K562 (cell line): ENCODE results near the gene PACS2. TPM values are rescaled to one million over a fixed set of nuclear protein-coding genes. Genes with fewer than 3 reads are reported as not detected.

Experiments used
- BDP1 ChIP-seq: IDR thresholded peaks from 3 replicates; pipeline ENCODE4 v1.6.1; 2011; ENCODE audit not compliant: insufficient read length, insufficient read depth
- CBX8 ChIP-seq: fragments of 200-600 bp; sonication (generic); IDR thresholded peaks from 2 replicates; pipeline ENCODE4 v1.6.1; 2012; ENCODE audit warnings: borderline replicate concordance, mixed run types, low read depth, mild to moderate bottlenecking, moderate library complexity, mixed read lengths, low read length, control low read depth, inconsistent platforms; ENCODE audit not compliant: poor library complexity, severe bottlenecking; ENCODE audit errors: extremely low read depth
- KAT7 ChIP-seq: sonication (generic); formaldehyde crosslinking; IDR thresholded peaks from 2 replicates; pipeline ENCODE4 v1.8.0; 2022; ENCODE audit warnings: missing genetic modification reagents, mild to moderate bottlenecking, borderline replicate concordance
- L3MBTL2 ChIP-seq: fragments of 450-650 bp; IDR thresholded peaks from 2 replicates; pipeline ENCODE4 v1.6.1; 2016; ENCODE audit warnings: mild to moderate bottlenecking, moderate library complexity
- MAZ ChIP-seq, 2 experiments: fragments of 450-650 bp in 1 of 2; sonication (generic) in 1 of 2; formaldehyde crosslinking; IDR thresholded peaks in 1 of 2; conservative IDR thresholded peaks in 1 of 2; 2 replicates each; pipeline versions ENCODE4 v1.4.0 to v1.5.0; 2020; ENCODE audit warnings: mild to moderate bottlenecking in 1 of 2, missing genetic modification reagents in 1 of 2
- RBBP5 ChIP-seq: fragments of 200-600 bp; sonication (generic); IDR thresholded peaks from 2 replicates; pipeline ENCODE4 v1.6.1; 2012; ENCODE audit warnings: borderline replicate concordance, mild to moderate bottlenecking, low read length, control low read depth, inconsistent platforms; ENCODE audit not compliant: insufficient read depth, poor library complexity, severe bottlenecking
- RBM14 ChIP-seq: fragments of 200-400 bp; formaldehyde crosslinking; IDR thresholded peaks from 2 replicates; pipeline ENCODE4 v1.6.1; 2018; ENCODE audit warnings: low read depth, mild to moderate bottlenecking, low read length, moderate library complexity, borderline replicate concordance; ENCODE audit not compliant: insufficient read depth
- RBM34 ChIP-seq: fragments of 200-400 bp; formaldehyde crosslinking; IDR thresholded peaks from 2 replicates; pipeline ENCODE4 v1.6.1; 2018; ENCODE audit warnings: low read length, borderline replicate concordance; ENCODE audit not compliant: insufficient read depth
- RCOR1 ChIP-seq, 2 experiments: IDR thresholded peaks; 2 replicates each; pipeline ENCODE4 v1.6.1; 2012; ENCODE audit warnings: low read depth in 2 of 2, low read length in 2 of 2, borderline replicate concordance in 1 of 2, improper control_type of control experiment in 1 of 2
- SREBF2 ChIP-seq: sonication (generic); formaldehyde crosslinking; IDR thresholded peaks from 2 replicates; pipeline ENCODE4 v1.4.0; 2020; ENCODE audit warnings: mild to moderate bottlenecking, missing genetic modification reagents
- ZNF507 ChIP-seq: conservative IDR thresholded peaks from 2 replicates; pipeline ENCODE4 v1.6.1; 2017; ENCODE audit warnings: missing genetic modification characterization, missing compliant biosample characterization
- polyA plus RNA-seq, 8 experiments: library from polyadenylated mRNA; depleted of rRNA in 4 of 8; stranded (reverse) in 5 of 8; unstranded in 3 of 8; fragments of >200 nt; fragmentation: Nextera tagmentation in 2 of 8; fragmentation: Illumina TruSeq in 1 of 8; extraction: Ambion mirVana in 2 of 8; extraction: Trizol in 1 of 8; gene quantifications; 2 replicates each; pipeline versions ENCODE4 v1.2.1 to v1.2.3, GENCODE V29; 2011 to 2014; ENCODE audit warnings: inconsistent platforms in 1 of 8, missing spikeins in 1 of 8
- total RNA-seq, 7 experiments: library from RNA; depleted of rRNA in 6 of 7; stranded (reverse); fragments of >200 nt in 6 of 7; fragmentation: Illumina TruSeq in 2 of 7; extraction: Trizol in 2 of 7; gene quantifications; 2 replicates each; pipeline versions ENCODE4 v1.2.1 to v1.2.3, GENCODE V29; 2011 to 2021; ENCODE audit warnings: low replicate concordance in 1 of 7
- TF ChIP-seq, protein P1 (sequence below), 2 experiments: fragments of 450-650 bp in 1 of 2; sonication (generic) in 1 of 2; formaldehyde crosslinking in 1 of 2; IDR thresholded peaks in 1 of 2; conservative IDR thresholded peaks in 1 of 2; 2 replicates each; pipeline versions ENCODE4 v1.6.1 to v1.8.1; 2016 to 2023; ENCODE audit warnings: mild to moderate bottlenecking in 2 of 2, moderate library complexity in 2 of 2, inconsistent platforms in 1 of 2, missing genetic modification reagents in 1 of 2
- TF ChIP-seq, protein P2 (sequence below): sonication (generic); formaldehyde crosslinking; IDR thresholded peaks from 2 replicates; pipeline ENCODE4 v1.8.0; 2022; ENCODE audit warnings: missing genetic modification reagents, mild to moderate bottlenecking, borderline replicate concordance
- TF ChIP-seq, protein P3 (sequence below): fragments of 450-650 bp; IDR thresholded peaks from 2 replicates; pipeline ENCODE4 v1.6.1; 2016; ENCODE audit warnings: mild to moderate bottlenecking
- TF ChIP-seq, protein P4 (sequence below): fragments of 250-450 bp; sonication (Bioruptor Pico); IDR thresholded peaks from 2 replicates; pipeline ENCODE4 v1.5.0; 2022; ENCODE audit warnings: mild to moderate bottlenecking
- TF ChIP-seq, protein P5 (sequence below): fragments of 250-450 bp; sonication (Bioruptor Pico); IDR thresholded peaks from 2 replicates; pipeline ENCODE4 v1.4.0; 2020; ENCODE audit warnings: mild to moderate bottlenecking, moderate library complexity

PACS2 gene
- total and polyA plus RNA-seq, 9 of the 15 experiments (the other 6 are each of a cell fraction or from before 2014, with no cell fraction given) = 0.11 to 20.8 (median 9.9) TPM

DNA sequence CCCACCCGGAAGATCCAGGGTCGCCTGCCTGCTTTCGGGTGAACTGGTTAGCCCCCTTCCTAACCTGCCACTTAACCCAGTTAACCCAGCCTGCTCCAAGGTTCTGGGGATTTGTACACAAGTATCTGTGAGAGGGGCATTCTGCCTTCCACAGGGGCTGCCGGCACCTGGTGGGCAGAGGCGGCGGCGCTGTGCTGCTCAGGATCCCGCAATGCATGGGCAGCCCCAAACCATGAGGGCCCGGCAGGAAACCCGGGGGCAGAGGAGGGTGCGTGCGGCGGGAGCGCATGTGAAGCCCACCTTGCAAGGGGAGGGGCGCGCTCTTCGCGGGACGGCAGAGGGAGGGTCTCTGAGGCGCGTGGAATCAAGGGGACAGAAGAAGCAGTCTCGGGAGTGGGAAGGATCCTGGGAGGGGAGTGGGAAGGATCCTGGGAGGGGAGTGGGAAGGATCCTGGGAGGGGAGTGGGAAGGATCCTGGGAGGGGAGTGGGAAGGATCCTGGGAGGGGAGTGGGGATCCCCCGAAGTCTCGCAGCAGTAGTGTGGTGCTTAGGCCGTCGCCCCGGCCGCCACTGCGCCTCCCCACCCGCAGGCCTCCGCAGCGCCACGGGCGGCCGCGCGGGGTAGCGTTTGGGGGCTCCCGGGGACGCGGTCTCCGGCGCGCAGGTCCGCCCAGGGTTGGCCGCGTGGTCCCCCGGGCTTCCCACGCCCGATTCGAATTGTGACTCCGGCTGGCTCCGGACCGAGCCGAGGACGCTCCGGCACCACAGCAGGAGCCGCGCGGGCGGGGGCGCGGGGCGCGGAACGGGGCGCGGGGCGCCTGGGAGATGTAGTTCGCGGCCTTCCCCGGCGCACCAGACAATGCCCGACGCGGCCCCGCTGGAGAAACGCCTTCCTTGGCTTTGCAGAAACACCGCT is 100.2 kb downstream of the PACS2 start (continued):
- TF ChIP-seq MAZ (CRISPR knock-in tag; conservative IDR thresholded peaks at IDR 0.05 in 1 of 2, IDR thresholded peaks at IDR 0.05 in 1 of 2) (peak; percentile 76 to 90), BDP1 (no peak), L3MBTL2 (peak; percentile 72), RBM14 (no peak), ZNF507 (no peak), KAT7 (CRISPR knock-in tag) (no peak), CBX8 (no peak), SREBF2 (no peak), RBM34 (no peak), RCOR1 (IDR thresholded peaks at IDR 0.05; ENCODE audit: borderline replicate concordance in 1 of 2, low read depth in 2 of 2, low read length in 2 of 2) (no peak), RBBP5 (no peak)
- TF ChIP-seq, protein P1, sequence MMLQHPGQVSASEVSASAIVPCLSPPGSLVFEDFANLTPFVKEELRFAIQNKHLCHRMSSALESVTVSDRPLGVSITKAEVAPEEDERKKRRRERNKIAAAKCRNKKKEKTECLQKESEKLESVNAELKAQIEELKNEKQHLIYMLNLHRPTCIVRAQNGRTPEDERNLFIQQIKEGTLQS (IDR thresholded peaks at IDR 0.05) = no peak
- TF ChIP-seq, protein P1 (CRISPR knock-in tag; conservative IDR thresholded peaks at IDR 0.05) = no peak
- TF ChIP-seq, protein P2, sequence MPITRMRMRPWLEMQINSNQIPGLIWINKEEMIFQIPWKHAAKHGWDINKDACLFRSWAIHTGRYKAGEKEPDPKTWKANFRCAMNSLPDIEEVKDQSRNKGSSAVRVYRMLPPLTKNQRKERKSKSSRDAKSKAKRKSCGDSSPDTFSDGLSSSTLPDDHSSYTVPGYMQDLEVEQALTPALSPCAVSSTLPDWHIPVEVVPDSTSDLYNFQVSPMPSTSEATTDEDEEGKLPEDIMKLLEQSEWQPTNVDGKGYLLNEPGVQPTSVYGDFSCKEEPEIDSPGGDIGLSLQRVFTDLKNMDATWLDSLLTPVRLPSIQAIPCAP (CRISPR knock-in tag) = no peak
- TF ChIP-seq, protein P3, sequence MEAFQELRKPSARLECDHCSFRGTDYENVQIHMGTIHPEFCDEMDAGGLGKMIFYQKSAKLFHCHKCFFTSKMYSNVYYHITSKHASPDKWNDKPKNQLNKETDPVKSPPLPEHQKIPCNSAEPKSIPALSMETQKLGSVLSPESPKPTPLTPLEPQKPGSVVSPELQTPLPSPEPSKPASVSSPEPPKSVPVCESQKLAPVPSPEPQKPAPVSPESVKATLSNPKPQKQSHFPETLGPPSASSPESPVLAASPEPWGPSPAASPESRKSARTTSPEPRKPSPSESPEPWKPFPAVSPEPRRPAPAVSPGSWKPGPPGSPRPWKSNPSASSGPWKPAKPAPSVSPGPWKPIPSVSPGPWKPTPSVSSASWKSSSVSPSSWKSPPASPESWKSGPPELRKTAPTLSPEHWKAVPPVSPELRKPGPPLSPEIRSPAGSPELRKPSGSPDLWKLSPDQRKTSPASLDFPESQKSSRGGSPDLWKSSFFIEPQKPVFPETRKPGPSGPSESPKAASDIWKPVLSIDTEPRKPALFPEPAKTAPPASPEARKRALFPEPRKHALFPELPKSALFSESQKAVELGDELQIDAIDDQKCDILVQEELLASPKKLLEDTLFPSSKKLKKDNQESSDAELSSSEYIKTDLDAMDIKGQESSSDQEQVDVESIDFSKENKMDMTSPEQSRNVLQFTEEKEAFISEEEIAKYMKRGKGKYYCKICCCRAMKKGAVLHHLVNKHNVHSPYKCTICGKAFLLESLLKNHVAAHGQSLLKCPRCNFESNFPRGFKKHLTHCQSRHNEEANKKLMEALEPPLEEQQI = no peak
- TF ChIP-seq, protein P4, sequence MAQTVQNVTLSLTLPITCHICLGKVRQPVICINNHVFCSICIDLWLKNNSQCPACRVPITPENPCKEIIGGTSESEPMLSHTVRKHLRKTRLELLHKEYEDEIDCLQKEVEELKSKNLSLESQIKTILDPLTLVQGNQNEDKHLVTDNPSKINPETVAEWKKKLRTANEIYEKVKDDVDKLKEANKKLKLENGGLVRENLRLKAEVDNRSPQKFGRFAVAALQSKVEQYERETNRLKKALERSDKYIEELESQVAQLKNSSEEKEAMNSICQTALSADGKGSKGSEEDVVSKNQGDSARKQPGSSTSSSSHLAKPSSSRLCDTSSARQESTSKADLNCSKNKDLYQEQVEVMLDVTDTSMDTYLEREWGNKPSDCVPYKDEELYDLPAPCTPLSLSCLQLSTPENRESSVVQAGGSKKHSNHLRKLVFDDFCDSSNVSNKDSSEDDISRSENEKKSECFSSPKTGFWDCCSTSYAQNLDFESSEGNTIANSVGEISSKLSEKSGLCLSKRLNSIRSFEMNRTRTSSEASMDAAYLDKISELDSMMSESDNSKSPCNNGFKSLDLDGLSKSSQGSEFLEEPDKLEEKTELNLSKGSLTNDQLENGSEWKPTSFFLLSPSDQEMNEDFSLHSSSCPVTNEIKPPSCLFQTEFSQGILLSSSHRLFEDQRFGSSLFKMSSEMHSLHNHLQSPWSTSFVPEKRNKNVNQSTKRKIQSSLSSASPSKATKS (CRISPR knock-in tag) = no peak
- TF ChIP-seq, protein P5, sequence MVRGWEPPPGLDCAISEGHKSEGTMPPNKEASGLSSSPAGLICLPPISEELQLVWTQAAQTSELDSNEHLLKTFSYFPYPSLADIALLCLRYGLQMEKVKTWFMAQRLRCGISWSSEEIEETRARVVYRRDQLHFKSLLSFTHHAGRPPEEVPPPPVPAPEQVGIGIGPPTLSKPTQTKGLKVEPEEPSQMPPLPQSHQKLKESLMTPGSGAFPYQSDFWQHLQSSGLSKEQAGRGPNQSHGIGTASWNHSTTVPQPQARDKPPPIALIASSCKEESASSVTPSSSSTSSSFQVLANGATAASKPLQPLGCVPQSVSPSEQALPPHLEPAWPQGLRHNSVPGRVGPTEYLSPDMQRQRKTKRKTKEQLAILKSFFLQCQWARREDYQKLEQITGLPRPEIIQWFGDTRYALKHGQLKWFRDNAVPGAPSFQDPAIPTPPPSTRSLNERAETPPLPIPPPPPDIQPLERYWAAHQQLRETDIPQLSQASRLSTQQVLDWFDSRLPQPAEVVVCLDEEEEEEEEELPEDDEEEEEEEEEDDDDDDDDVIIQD (CRISPR knock-in tag) = no peak
